Transverse colon (tissue), 4 donors: ENCODE measurements around the gene STAG1. TPM values are rescaled to one million over a fixed set of nuclear protein-coding genes. Genes with fewer than 3 reads are reported as not detected.

Experiments used
- DNase-seq: peaks from one replicate; pipeline ENCODE4 v3.0.0-alpha.2; 2019
- H3K27ac ChIP-seq, 4 donors: fragments of 200-600 bp; sonication (generic); 2 replicates each; pipeline ENCODE4 v1.5.1; 2016 to 2018; ENCODE audit warnings: inconsistent platforms in 4 of 4
- H3K27me3 ChIP-seq: fragments of 200-600 bp; sonication (generic); 2 replicates; pipeline ENCODE4 v1.5.1; 2017; ENCODE audit warnings: inconsistent platforms
- H3K36me3 ChIP-seq, 4 donors: fragments of 200-600 bp; sonication (generic); 2 replicates each; pipeline ENCODE4 v1.5.1; 2017 to 2019; ENCODE audit warnings: inconsistent platforms in 4 of 4
- H3K4me1 ChIP-seq, 4 donors: fragments of 200-600 bp; sonication (generic); 2 replicates each; pipeline ENCODE4 v1.5.1; 2017 to 2020; ENCODE audit warnings: inconsistent platforms in 4 of 4
- H3K4me3 ChIP-seq, 4 donors: fragments of 200-600 bp; sonication (generic); 1 replicate in 1 of 4; 2 replicates in 3 of 4; pipeline versions ENCODE4 v1.5.1 to v1.6.1; 2017 to 2019; ENCODE audit warnings: inconsistent platforms in 4 of 4
- H3K9me3 ChIP-seq, 2 donors: fragments of 200-600 bp; sonication (generic); 2 replicates each; pipeline ENCODE4 v1.5.1; 2017 to 2019; ENCODE audit warnings: inconsistent platforms in 2 of 2
- CTCF ChIP-seq, 5 experiments: fragments of 200-600 bp in 3 of 5; fragments of 450-650 bp in 2 of 5; sonication (generic) in 3 of 5; IDR thresholded peaks; 1 replicate in 2 of 5; 2 replicates in 3 of 5; pipeline ENCODE4 v1.5.1; 2016 to 2017; ENCODE audit warnings: antibody characterized with exemption in 5 of 5, inconsistent platforms in 3 of 5, mild to moderate bottlenecking in 2 of 5, moderate library complexity in 1 of 5
- EP300 ChIP-seq: sonication (generic); formaldehyde crosslinking; IDR thresholded peaks from one replicate; pipeline ENCODE4 v1.6.1; 2017; ENCODE audit warnings: antibody characterized with exemption, low read depth
- POLR2A ChIP-seq: fragments of 450-650 bp; IDR thresholded peaks from one replicate; pipeline ENCODE4 v1.6.1; 2016; ENCODE audit warnings: antibody characterized with exemption, mild to moderate bottlenecking, moderate library complexity
- POLR2AphosphoS5 ChIP-seq, 3 donors: sonication (generic); formaldehyde crosslinking; IDR thresholded peaks; one replicate each; pipeline ENCODE4 v1.6.1; 2016; ENCODE audit warnings: antibody characterized with exemption in 3 of 3
- WGBS, 2 donors: methylation state at CpG; one replicate each; pipeline ENCODE4 v1.1.5; 2018; ENCODE audit warnings: low coverage in 1 of 2; 5-methylcytosine and 5-hydroxymethylcytosine counted together
- in situ Hi-C, 4 donors: fragments of 200-750 bp; cut with MboI; loops; one replicate each; pipeline versions ENCODE4 v1.15.0 to v1.15.1; 2017; ENCODE audit warnings: low sequenced_read_pairs in 3 of 4, low pct_ligation_motif_present in 1 of 4, low pct_unique_long_range_greater_than_20kb in 1 of 4
- intact Hi-C: fragments of 100-400 bp; cut with DNase I; formaldehyde crosslinking; loops from one replicate; pipeline ENCODE4 v1.15.1; 2023; ENCODE audit warnings: low total_unique reads
- total RNA-seq, 4 donors: library from RNA; depleted of rRNA; stranded (reverse); fragments of >200 nt; gene quantifications; one replicate each; pipeline ENCODE4 v1.1.0, GENCODE V29; 2016

STAG1 gene
- total RNA-seq, 4 donors from 2014 or later = 14.5 to 57.2 (median 42.2) TPM

- TF ChIP-seq POLR2A (no peak), CTCF (IDR thresholded peaks at IDR 0.05) (no peak), EP300 (no peak), POLR2AphosphoS5 (IDR thresholded peaks at IDR 0.05) (no peak)
- Histone ChIP-seq H3K36me3 (peaks cover 0 to 13% (median 4%) of the 10 kb centered on the region in 4 donors), H3K4me3 (no peak overlapping the region), H3K27me3 (no peaks in the 10 kb centered on the region), H3K4me1 (no peaks in the 10 kb centered on the region), H3K27ac (no peak overlapping the region), H3K9me3 (no peaks in the 10 kb centered on the region)
- intact Hi-C loops = no loop called here
- DNase-seq = no peak
- 93% methylated on average over 8 of the region's 8 CpGs; no CpG with 5 or more reads in 1 of the 2 donors for WGBS, 2 donors
- in situ Hi-C loops = no loop called here
Observed at GRCh38 chr3:136297826-136298225, 454.4 kb downstream of the STAG1 start.

GRCh38 chr3:136296960-136297359 is 455.2 kb downstream of the STAG1 start:
- Histone ChIP-seq H3K4me1 (no peaks in the 10 kb centered on the region), H3K9me3 (no peaks in the 10 kb centered on the region), H3K27ac (no peak overlapping the region), H3K36me3 (peaks cover 0 to 13% (median 4%) of the 10 kb centered on the region in 4 donors), H3K27me3 (no peaks in the 10 kb centered on the region), H3K4me3 (no peak overlapping the region)
- WGBS, 2 donors = 78 to 91% methylated on average over 4 to 5 of the region's 5 CpGs
- intact Hi-C loops = no loop called here
- in situ Hi-C loops = no loop called here
- DNase-seq = no peak
- no peak for TF ChIP-seq CTCF (IDR thresholded peaks at IDR 0.05)
- TF ChIP-seq POLR2AphosphoS5 (IDR thresholded peaks at IDR 0.05) = no peak

DNA sequence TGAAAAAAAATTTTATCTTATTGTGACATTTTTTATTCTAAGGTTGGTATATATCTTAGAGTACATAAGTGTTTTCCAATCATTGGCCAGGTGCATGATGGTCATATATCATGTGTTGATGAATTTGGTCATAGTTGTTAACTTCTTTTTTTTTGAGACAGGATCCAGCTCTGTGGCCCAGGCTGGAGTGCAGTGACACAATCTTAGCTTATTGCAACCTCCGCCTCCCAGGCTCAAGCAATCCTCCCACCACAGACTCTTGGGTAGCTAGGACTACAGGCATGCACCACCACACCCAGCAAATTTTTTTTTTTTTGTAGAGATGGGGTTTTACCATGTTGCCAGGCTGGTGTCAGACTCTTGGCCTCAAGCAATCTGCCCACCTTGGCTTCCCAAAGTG is 458.0 kb downstream of the STAG1 start:
- intact Hi-C loops = no loop called here
- DNase-seq = no peak
- H3K9me3 ChIP-seq = no peaks in the 10 kb centered on the region
- peaks cover 0 to 9% (median 4%) of the 10 kb centered on the region in 4 donors for H3K36me3 ChIP-seq
- in situ Hi-C loops = no loop called here
- H3K27ac ChIP-seq = no peak overlapping the region
- WGBS, 2 donors = 100% methylated on average over 1 of the region's 1 CpG; no CpG with 5 or more reads in 1 of the 2 donors
- TF ChIP-seq POLR2A (no peak), EP300 (no peak), POLR2AphosphoS5 (IDR thresholded peaks at IDR 0.05) (no peak), CTCF (IDR thresholded peaks at IDR 0.05) (no peak)
- H3K4me3 ChIP-seq = no peak overlapping the region
- H3K27me3 ChIP-seq = no peaks in the 10 kb centered on the region
- H3K4me1 ChIP-seq = no peaks in the 10 kb centered on the region

GRCh38 chr3:136293279-136293678 is 458.9 kb downstream of the STAG1 start:
- no peaks in the 10 kb centered on the region for H3K27me3 ChIP-seq
- no peaks in the 10 kb centered on the region for H3K4me1 ChIP-seq
- WGBS, 2 donors = 96 to 100% methylated on average over 2 of the region's 2 CpGs
- intact Hi-C loops = no loop called here
- H3K36me3 ChIP-seq = peaks cover 0 to 8% (median 2%) of the 10 kb centered on the region in 4 donors
- no peak overlapping the region for H3K4me3 ChIP-seq
- no peaks in the 10 kb centered on the region for H3K9me3 ChIP-seq
- TF ChIP-seq CTCF (IDR thresholded peaks at IDR 0.05) = no peak
- TF ChIP-seq EP300 = no peak
- TF ChIP-seq POLR2A = no peak
- no peak for TF ChIP-seq POLR2AphosphoS5 (IDR thresholded peaks at IDR 0.05)
- in situ Hi-C loops = no loop called here
- DNase-seq = no peak
- H3K27ac ChIP-seq = no peak overlapping the region
